GM10248 (cell line): ENCODE data around the gene SHOX.
"Not testable (repeated sequence)": the region's sequence is repeated elsewhere in the genome, so short reads cannot be mapped to it uniquely, and the experiment has no call there.

ENCODE experiments used
- CTCF ChIA-PET: fragments of 300-600 bp; sonication (Branson Sonifier 250); formaldehyde crosslinking; extraction: SDS; loops from one replicate; lab custom pipeline; 2021; ENCODE audit warnings: antibody characterized with exemption; lab: Yijun Ruan, JAX
- POLR2A ChIA-PET: fragments of 350-650 bp; sonication (Branson Sonifier 250); formaldehyde crosslinking; extraction: SDS; loops from one replicate; lab custom pipeline; 2020; ENCODE audit warnings: antibody characterized with exemption; lab: Yijun Ruan, JAX
- DNase-seq: peaks from one replicate; pipeline ENCODE4 v3.0.0; 2012; ENCODE audit errors: extremely low spot score
- CTCF ChIP-seq: IDR thresholded peaks from 2 replicates; pipeline ENCODE4 v1.5.1; 2012; ENCODE audit warnings: mild to moderate bottlenecking, low read depth; ENCODE audit errors: extremely low read depth, missing control alignments, control extremely low read depth

Gene SHOX

GRCh38 chrX:646228-646495 is 15.6 kb downstream of the SHOX start:
- POLR2A ChIA-PET = no interaction called here
- TF ChIP-seq CTCF = no peak
- CTCF ChIA-PET = no interaction called here
- DNase-seq = no peak

DNA sequence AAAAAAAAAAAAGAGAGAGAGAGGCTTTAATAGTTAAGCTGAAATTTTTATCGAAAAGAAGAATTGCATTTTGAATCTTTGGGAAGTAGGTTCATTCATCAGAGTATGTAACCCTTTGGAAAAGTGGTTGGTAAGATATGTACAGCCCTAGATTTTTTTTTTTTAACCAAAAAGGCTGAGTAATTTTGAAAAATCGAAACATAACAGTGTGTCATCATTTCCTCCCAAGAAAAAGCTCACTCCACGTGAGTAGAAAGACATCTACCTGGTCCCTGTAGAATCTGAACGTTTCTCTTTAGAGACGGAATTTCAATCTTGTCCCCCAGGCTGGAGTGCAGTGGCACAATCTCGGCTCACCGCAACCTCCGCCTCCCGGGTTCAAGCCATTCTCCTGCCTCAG is 16.2 kb downstream of the SHOX start:
- CTCF ChIA-PET = no interaction called here
- POLR2A ChIA-PET = no interaction called here
- DNase-seq = no peak
- TF ChIP-seq CTCF = no peak

- ChIA-PET CTCF (no interaction called here), POLR2A (no interaction called here)
- no peak for DNase-seq
- no peak for TF ChIP-seq CTCF
Observed at GRCh38 chrX:649166-649565, 18.6 kb downstream of the SHOX start.

DNA sequence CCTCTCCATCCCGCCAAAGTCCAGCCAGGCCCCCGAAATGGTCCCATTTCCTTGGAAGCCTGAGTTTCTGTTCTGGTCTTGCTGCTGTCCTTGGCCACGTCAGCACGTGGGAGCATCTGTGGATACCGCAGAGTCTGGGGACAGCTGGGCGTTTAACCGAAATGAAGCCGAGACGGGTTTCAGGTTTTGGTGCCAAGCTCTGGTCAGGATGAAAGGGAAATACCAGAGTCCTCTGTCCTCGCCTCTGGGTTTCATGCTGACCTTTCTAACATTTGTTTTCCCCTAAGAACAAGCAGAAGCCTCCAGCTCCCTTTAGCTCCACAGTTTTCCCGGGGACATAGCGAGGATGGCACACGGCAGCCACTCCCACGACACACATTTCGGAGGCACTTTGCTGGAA is 19.7 kb downstream of the SHOX start:
- ChIA-PET CTCF (no interaction called here), POLR2A (no interaction called here)
- DNase-seq = no peak
- TF ChIP-seq CTCF = no peak

DNA sequence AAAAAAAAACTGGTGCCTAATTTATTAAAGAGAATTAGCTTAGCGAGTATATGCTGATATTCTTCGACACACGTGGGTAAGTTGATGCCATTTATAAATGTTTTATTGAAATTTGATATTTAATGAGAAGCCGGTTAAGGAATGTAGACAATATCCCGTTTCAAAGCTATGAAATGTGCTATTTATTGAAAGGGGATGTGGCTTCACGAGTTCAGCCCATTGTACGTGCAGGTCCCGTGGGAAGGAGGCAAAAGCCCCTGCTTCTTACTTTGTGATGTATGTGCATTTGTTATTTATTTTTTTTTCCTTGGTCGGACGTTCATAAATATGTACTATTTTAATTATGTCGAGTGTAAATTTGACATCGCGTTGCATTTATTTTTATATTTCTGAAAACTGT is 20.2 kb downstream of the SHOX start:
- TF ChIP-seq CTCF = no peak
- ChIA-PET POLR2A (no interaction called here), CTCF (no interaction called here)
- no peak for DNase-seq

GRCh38 chrX:651922-652321 is 21.3 kb downstream of the SHOX start:
- DNase-seq, POLR2A ChIA-PET, CTCF ChIA-PET: not testable (repeated sequence)

DNA sequence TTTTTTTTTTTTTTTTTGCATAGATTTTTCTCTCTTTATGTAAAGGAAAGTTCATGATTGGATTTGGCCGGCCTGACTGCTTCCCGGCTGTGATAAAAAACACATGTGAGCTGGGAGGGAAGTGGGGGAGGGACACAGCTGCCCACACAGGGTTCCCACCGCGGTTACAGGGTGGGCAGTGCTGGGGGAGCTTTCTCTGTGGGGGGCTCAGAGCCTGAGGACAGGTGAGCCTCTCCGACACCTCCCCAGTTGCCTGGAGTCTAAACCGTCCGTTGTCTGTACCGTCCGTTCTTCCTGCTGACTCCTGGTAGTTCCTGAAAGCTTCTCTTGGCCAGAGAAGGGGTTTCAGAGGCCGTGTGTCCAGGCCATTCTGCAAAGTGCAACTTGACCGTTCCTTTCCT is 21.8 kb downstream of the SHOX start:
- ChIA-PET POLR2A (no interaction called here), CTCF (no interaction called here)
- TF ChIP-seq CTCF = no peak
- DNase-seq = no peak
